GM20431 (cell line): ENCODE results near the gene RBMS3.
"Not testable (repeated sequence)": the region's sequence is repeated elsewhere in the genome, so short reads cannot be mapped to it uniquely, and the experiment has no call there.

Source experiments
- in situ Hi-C: fragments of 300-500 bp; cut with MseI, MboI; formaldehyde crosslinking; loops from one replicate; pipeline ENCODE4 v1.15.0; 2020; ENCODE audit warnings: low sequenced_read_pairs; ENCODE audit not compliant: unreplicated experiment

Gene RBMS3

DNA sequence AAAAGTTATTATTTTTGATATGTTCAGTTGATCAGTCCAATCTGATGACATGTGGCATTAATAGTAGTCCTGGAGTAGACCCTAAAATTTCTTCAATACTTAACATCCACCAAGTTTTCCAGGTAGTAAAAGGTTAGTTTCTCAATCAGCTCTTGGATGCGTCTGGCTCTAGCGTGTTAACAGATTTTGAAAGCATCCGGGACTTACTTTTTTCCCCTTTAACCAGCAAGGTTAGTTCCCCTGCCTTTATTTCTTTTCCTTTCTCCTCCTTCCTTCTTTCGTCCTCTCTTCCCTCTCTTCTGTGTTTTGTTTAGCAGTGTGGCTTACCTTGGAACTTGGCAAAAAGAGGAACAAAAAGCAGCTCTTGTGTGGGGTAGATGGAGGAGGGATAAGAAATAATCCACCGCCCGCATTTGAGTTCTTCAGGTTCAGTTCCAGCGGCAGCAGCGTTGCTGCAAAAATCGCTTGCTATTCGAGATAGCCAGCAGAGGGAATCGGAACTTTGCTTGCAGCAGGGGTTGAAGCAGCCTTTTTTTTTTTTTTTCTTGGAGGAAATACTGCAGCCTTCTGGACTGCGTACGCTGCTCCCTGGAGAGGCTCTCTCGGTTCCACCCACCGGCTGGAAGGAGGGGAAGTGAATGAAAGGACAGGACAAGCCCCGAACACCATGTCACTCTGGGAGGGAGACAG lies at the start of gene RBMS3:
TSS of gene RBMS3 (plus strand) at position 668 of the 690 bp plus-strand sequence.
- in situ Hi-C loops, result no loop called here

DNA sequence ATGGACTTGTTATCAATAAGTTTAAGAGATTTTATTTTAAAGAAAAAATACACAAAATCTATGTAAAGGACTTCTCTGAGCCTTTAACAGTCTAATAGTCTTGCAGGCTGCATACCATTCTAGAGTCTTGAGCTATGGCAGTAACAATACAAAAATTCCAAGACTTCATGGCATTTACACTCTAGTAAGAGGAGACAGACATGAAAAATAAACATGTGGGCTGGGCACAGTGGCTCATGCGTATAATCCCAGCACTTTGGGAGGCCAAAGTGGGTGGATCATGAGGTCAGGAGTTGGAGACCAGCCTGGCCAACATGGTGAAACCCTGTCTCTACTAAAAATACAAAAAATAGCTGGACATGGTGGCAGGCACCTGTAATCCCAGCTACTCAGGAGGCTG lies 47.7 kb upstream of the RBMS3 start:
- in situ Hi-C loops, result not testable (repeated sequence)

DNA sequence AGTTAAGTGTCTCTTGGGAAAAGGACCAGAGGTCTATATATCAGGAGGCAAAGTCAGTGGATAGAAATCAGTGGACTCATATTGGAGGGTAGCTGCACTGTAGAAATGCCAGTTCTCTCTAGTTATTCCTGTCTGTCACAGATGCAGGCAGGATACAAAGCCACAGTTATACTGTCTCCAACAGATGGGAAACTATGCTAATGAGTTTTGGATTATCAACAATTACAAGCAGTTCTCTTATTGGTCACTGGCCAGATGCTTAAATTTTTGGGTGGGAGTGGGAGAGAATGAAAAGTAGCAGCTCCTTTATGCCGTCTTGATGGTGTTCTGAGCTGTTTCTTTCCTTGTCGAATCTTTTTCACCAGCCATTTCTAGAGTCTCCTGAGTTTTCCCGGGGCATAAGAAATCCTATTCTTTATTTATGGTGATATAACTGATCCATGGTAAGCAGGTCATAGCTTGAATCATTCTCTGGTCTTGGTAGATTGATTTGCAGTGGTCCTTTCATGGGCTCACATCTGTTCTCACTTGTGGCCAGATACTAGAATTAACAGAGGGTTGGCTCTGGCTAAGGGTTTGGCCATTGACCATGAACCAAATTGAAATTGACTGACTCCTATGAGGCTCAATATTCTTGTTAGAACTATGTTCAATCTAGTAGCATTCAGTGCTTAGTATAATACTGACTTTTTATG lies 44.6 kb upstream of the RBMS3 start:
- in situ Hi-C loops, result no loop called here

DNA sequence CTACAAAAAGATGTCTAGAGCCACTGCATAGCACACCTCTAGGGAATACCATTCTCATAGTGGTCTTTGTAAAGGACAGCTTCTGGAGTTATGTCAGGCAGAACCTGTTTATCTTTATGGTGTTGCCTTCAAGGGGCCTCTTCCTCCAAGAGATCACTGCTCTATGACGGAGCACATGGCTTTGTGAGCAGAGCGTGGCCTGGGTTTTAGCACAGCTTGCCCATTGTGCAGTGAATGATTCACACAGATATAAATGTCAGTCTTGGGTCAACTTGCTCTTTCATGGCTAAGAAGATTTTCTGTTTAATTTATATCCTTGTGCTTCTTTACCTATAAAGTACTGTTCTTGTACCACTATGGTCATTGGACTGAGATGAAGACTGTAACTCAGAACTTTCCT lies 41.5 kb upstream of the RBMS3 start:
- in situ Hi-C loops, result no loop called here

DNA sequence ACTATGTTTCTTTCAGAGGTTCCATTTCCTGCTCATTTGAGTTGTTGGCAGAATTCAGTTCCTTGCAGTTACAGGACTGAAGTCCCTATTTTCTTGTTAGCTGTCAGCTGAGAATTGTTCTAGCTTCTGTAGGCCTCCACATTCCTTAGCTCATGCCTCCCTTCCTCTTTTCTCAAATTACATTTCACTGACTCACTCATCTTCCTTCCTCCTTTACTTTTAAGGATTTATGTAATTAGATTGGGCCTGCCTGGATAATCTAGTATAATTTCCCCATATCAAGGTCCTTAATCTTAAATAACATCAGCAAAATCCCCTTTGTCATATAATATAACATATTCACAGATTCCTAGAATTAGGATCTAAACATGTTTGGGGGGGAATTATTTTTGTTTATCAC lies 40.6 kb upstream of the RBMS3 start:
- in situ Hi-C loops, result no loop called here

DNA sequence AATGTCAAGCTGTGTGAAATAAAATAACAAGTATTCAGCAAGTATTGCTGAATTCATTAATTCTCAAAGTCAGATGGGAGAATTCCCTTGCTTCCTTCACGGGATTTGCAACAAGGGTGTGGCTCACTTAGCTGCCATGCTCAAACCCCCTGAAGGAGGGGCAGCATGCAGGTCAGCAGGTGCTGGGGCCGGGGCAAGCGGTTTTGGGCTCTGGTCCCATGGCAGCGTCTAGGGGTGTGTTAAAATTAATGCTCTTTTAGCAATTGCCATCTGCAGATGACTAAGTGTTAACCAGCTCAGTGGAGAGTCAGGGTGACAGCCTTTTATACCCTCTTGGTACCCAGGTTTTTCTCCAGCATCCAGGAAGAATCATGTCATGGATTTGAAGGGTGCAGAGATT lies 40.0 kb upstream of the RBMS3 start:
- in situ Hi-C loops, result no loop called here

DNA sequence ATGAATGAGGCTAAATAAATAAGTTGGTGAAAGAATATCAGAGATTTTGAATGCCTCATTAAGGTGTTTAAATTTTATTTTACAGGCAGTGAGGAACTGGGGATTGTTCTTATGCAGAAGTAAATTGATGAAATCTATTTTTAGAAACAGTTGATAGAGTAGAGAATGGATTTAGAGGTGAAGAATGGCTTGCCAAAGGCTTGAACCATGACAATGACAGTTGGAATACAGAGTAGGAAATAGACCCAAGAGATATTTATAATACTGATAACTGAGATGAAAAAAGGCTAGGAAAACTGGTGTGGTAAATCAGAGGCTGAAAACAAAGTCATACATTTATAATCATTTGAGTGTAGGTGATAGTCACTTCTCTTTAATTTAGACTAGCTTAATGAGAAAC lies 39.0 kb upstream of the RBMS3 start:
- in situ Hi-C loops, result no loop called here

DNA sequence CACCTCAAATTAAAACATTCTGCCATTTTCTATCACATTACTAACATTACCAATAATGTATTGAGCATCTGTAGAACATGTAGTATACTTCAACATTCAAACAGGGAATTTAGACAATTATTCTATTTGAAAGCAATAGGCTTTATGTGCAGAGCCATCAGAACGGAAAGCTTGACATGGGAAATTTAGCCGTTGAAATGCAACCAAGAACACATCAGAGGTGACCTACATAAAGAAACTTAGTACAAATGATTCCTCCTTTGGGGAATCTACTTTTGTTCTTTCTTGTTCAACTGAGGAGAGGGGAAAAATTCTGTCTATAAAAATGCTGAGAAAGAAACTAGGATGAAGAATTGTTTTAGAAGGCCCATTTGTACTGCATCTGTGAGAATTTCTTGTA lies 38.6 kb upstream of the RBMS3 start:
- in situ Hi-C loops, result no loop called here

DNA sequence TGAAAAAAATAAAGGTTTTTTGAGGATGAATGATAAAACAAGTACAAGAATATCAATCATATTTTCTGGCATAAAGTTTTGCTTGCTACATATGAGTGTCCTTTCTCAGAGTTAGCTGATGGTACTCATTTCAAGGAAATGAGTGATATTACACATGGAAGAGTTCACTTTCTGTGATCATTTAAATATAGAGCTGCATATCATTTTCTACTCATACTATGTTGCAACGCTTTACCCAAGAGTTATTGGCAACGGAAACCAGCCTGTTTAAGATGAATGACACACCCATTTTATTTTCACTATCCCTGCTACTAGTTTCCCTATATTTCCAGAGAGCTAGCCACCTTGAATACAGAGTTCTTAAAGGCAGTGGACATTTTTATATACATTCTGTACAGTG lies 35.4 kb upstream of the RBMS3 start:
- in situ Hi-C loops, result no loop called here

DNA sequence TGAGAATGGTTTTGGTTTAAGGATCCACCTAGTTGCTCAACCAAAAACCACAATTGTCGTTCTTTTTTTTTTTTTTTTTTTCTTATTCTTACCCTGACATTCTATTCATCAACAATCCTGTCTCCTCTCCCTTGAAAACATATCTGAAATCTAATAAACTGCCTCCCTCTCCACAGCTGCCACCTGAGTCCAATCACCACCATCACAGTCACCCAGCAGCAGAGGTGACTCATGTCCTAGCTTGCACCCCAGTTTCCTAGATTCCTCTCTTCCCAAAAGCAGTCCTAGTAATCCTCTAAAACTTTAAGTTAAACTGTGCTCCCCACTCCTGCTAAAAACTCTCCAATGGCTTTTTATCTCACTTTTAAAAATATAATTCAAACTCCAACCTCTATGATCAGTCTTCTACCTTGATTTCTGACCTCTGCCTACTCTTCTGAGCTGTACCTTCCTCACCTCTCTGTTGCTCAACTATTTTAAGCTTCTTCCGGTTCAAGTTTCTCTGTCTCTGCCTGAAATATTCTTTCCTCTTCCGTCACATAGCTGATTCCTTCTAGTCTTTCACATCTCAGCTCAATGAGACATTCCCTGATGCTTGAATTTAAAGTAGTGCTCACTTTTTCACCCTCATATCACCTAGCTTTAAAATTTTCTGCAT lies 33.7 kb upstream of the RBMS3 start:
- in situ Hi-C loops, result no loop called here

DNA sequence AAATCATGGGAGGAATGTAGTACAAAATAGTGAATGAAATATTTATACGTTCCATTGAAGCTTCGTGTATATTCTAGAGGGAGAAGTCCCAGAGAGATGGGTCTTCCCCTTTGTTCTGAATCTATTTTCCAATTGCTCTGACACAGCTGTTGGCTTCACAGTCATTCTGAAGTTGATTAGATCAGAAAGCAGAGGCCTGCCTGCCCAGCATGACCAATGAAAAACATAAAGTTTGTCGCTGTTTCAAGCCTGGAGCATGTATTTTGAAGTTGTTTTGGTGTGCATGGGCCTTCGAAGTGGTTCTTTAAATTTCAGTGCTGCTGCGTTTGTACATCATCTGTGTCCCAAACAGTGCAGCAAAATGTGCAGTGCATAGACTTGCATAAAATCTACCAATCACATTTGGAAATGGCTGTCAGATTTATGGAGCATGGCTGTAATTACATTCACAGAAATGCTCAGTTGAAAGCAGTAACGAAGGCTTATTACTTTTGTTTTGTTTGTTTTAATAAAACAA lies 31.0 kb upstream of the RBMS3 start:
- in situ Hi-C loops, result no loop called here

DNA sequence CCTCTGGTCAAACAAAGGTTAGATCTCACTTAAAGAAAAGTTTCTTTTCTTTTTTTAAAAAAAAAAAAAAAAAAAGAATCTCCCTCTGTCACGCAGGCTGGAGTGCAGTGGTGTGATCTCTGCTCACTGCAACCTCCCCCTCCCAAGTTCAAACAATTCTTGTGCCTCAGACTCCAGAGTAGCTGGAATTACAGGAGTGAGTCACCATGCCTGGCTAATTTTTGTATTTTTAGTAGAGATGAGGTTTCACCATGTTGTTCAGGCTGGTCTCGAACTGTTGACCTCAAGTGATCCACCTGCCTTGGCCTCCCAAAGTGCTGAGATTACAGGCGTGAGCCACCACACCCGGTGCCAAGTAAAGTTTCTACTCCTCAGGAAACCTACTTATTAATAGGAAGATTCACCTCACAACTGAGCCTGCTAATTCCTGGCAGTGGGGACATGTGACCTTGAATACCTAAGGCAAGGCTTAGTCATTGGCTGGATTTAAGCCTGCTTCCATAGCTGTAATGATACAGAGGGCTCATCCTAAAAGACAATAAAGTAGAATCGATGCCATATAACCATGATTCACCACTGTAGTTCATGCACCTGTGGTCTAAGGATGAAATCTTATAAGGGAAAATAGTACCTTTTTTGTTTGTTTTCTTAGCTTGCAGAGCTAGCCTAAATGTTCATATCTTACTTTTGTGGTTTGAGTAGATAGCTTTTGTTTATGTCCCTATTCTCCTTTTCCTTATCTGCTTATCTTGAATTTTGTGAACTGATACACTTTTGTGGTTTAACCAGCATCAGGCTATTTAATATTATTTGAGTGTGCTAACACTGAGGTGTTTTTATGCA lies 24.8 kb upstream of the RBMS3 start:
- in situ Hi-C loops, result no loop called here

DNA sequence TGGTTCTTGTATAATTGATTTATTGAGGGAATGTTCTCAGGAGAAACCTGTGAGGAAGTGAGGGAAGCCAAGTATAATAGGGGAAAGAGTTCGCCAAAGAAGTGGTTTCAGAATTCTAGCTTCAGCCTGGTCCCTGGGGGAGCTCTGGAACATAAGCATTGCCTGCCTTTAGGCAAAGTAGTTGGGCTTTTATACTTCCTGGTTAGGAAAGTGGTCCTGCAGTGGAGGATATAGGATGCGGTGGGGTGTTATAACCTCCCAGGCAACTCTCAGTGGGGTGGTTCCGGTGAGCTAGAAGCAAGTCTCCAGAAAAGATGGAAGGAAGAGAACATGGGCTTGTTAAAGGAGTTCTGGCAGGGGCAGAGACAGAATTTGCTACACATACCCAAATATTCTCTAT lies 22.7 kb upstream of the RBMS3 start:
- in situ Hi-C loops, result no loop called here

DNA sequence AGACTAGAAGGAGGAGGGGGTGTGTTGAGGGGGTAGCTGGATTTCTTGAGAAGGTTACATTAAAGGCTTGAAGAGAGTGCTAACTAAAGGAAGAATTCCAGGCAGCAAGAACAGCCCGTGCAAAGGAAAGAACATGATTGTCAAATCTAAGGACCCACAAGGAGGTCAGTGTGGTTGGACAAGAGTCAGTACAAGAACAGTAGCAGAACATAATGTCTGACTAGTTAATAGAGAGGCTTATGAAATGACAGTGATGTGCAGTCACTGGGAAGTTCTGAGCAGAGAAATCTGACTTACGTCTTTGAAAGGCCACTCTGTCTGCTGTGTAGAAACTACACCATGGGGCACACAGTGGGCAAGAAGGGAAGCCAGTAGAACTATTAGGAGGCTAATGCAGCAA lies 19.8 kb upstream of the RBMS3 start:
- in situ Hi-C loops, result no loop called here

DNA sequence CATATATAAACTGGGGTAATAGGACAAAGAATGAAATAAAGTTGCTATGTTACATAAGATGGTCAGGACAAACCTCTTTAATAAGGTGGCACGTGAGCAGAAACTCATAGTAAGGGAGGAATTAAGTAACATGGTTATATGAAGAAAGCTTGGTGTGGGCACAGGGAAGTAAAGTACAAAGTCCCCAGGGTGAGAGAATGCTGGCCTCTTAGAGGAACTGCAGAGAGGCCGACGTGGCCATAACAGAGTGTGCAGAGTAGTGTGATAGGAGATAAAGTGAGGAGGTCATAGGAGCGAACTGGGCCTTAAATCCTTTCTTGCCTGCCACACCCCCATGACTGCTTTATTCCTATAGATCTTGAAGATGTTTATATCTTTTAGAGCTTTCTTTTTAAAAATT lies 17.4 kb upstream of the RBMS3 start:
- in situ Hi-C loops, result no loop called here

DNA sequence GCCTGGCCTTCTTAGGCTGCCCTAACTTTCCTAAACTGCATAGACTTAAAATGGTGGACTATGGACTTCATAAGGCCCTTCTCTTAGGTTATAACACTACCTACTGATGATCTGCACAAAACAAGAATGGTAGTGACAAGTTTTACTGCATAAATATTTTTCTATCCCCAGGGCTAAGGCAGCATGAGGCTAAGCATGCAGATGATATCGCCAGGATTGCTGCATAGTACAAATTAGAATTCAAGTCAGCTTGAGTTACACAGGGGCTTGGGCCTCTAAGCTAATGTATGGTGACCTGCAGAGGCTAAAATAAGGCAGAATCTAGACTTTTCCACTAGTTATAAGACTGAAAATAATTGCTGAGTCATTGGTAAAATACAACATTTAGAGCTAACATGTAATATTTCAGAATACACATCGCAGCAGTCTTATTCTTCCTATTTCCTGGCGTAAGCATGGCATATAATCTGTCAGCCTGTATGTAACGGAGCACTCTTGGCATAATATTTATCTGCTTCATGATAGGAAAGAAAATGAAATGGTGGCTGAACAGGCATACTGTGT lies 15.3 kb upstream of the RBMS3 start:
- in situ Hi-C loops, result no loop called here

DNA sequence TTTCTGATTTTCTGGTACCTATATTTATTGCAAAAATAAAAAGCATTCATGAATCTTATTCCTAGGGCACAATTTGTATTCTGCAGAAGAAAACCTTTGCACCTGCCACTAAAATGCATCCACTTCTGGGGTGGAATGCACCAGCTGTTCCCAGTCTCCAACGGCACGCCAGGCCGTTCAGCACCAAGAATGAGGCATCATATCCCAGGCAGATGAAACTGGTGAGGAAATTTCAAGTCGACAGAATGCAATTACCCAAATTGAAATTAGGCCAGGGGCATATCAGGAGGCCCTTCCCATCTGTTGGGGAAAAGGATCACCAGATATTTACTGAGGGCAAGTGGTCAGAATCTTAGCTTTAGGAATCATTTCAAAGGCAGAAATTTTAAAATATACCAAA lies 13.6 kb upstream of the RBMS3 start:
- in situ Hi-C loops, result no loop called here

DNA sequence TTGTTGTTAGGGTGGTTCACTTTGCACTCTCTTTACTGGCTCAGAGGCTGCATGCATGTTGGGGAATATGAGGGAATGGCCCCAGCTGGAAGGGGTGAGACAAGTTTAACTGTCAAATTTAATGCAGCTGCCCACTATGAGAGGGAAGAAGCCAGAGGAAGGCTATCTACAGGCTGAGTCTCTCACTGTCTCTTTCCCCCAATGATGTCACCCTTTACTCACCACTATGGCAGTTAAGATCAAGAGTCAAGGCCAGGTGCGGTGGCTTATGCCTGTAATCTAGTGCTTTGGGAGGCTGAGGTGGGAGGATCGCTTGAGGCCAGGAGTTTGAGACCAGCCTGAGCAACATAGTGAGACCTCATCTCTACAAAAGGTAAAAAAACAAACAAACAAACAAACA lies 12.2 kb upstream of the RBMS3 start:
- in situ Hi-C loops, result no loop called here

DNA sequence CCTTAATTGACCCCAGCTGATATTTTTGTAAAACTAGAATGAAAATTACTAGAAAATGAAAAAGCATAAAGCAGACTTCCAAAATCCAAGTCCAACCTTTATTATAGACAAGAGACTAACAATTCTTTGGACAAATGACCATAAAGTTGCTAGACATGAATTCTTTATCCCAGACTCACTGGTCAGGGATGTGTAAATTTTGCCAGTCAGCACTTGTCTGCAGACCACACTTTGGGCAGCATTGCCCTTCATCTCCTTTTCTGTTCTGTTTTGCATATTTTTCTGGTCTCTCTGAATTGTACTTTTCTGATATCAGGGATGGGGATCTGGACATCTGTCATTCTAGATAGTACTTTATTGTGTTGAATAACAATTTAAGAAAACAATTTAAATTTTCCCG lies 10.1 kb upstream of the RBMS3 start:
- in situ Hi-C loops, result no loop called here

DNA sequence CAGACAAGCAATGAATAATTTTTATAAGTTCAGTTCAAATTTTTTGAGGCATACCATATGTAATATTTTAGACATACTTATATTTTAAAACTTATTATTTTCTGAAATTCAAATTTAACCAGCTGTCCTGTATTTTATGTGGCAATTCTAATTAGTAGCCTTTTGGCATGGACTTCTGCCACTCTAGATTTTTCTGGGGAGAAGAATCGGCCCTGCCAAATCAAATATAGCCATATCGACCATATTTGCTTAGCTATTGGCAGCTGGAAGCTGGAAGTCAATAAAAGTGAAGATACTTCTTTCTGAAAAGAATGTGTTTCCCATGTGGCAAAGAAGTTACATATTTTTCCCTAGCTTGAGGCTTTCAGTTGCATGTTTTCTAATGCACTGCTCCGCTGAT lies 9.4 kb upstream of the RBMS3 start:
- in situ Hi-C loops, result no loop called here
